Activated naive CD8-positive, alpha-beta T cell treated with anti-CD3 and anti-CD28 coated beads, Interleukin-2, amount 10 ng/mL, durations not matched to agents 7 days and 5 days (primary cell): Measurements from ENCODE around the gene ACAN. TPM values are rescaled to one million over a fixed set of nuclear protein-coding genes. Genes with fewer than 3 reads are reported as not detected.
A peak's percentile ranks its signal among the peaks of the same experiment; 100 is the strongest.

ENCODE experiments used
- ATAC-seq: fragments of 150-1000 bp; cut with Tn5 transposase; one replicate; pipeline ENCODE4 v1.10.0; 2021; ENCODE audit warnings: low read depth, moderate library complexity
- POLR2A ChIA-PET: fragments of 350-600 bp; sonication (Branson Sonifier 250); formaldehyde crosslinking; loops from one replicate; lab custom pipeline; 2021; ENCODE audit warnings: antibody characterized with exemption; lab: Charles Lee
- DNase-seq: peaks from one replicate; pipeline ENCODE4 v3.0.0; 2021
- H3K27ac Mint-ChIP-seq: one replicate; pipeline ENCODE4 v1.8.0; 2022; ENCODE audit warnings: mild to moderate bottlenecking, mixed read lengths
- H3K27me3 Mint-ChIP-seq: one replicate; pipeline ENCODE4 v1.8.0; 2022; ENCODE audit warnings: mild to moderate bottlenecking, moderate library complexity, mixed read lengths
- H3K36me3 Mint-ChIP-seq: one replicate; pipeline ENCODE4 v1.8.0; 2021; ENCODE audit warnings: mild to moderate bottlenecking, mixed read lengths
- H3K4me1 Mint-ChIP-seq: one replicate; pipeline ENCODE4 v1.8.0; 2021; ENCODE audit warnings: mixed read lengths
- H3K4me3 Mint-ChIP-seq: one replicate; pipeline ENCODE4 v1.8.0; 2022; ENCODE audit warnings: mild to moderate bottlenecking, moderate library complexity, mixed read lengths
- H3K9me3 Mint-ChIP-seq: one replicate; pipeline ENCODE4 v1.8.0; 2021; ENCODE audit warnings: mixed read lengths
- total RNA-seq, 2 experiments: library from RNA; stranded (reverse); gene quantifications; one replicate each; pipeline ENCODE4 v1.2.3, GENCODE V29; 2021

ACAN gene
- total RNA-seq, 2 experiments from 2014 or later: not detected

GRCh38 chr15:88880944-88881740 is 77.9 kb downstream of the ACAN start:
- no peaks in the 10 kb centered on the region for H3K27me3 Mint-ChIP-seq
- POLR2A ChIA-PET: no interaction called here
- H3K4me3 Mint-ChIP-seq: no peak overlapping the region
- ATAC-seq (no peak), DNase-seq (no peak)
- no peaks in the 10 kb centered on the region for H3K4me1 Mint-ChIP-seq
- no peaks in the 10 kb centered on the region for H3K9me3 Mint-ChIP-seq
- no peak overlapping the region for H3K27ac Mint-ChIP-seq
- peaks cover 18% of the 10 kb centered on the region for H3K36me3 Mint-ChIP-seq

DNA sequence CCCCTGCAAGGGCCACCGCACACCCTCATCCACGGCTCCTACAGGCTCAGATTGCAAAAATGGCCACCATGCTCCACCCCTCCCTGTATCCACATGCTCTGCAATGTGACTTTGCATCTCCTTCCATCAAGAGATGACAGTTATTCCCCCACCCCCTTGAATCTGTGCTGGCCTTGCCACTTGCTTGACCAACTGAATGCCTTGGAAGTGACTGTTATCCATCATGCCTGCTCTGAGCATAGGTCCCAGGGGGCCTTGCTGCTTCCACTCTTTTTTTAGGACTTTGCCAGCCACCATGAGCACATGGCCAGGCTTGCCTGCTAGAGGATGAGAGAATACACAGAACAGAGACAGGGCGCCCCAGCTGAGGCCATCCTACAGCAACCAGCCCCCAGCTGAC is 78.5 kb downstream of the ACAN start:
- Mint-ChIP-seq H3K4me1 (no peaks in the 10 kb centered on the region), H3K36me3 (peaks cover 18% of the 10 kb centered on the region), H3K4me3 (no peak overlapping the region), H3K27ac (no peak overlapping the region), H3K9me3 (no peaks in the 10 kb centered on the region), H3K27me3 (no peaks in the 10 kb centered on the region)
- POLR2A ChIA-PET: no interaction called here
- DNase-seq: no peak
- no peak for ATAC-seq

DNA sequence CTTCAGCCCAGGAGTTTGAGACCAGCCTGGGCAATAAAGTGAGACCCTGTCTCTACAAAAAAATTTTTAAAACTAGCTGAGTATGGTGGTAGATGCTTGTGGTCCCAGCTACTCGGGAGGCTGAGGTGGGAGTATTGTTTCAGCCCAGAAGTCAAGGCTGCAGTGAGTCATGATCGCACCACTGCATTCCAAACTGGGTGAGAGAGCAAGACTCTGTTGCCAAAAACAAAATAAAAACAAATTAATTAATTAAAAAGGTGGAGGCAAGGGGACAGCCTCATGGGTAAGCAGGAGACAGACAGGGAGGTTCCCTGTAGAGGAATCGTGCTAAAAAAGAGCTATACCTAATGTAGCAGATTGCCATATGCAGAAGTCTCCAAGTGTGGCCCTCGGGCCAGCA is 79.5 kb downstream of the ACAN start:
- H3K4me3 Mint-ChIP-seq: no peak overlapping the region
- H3K27ac Mint-ChIP-seq: no peak overlapping the region
- H3K9me3 Mint-ChIP-seq: no peaks in the 10 kb centered on the region
- DNase-seq: no peak
- H3K4me1 Mint-ChIP-seq: no peaks in the 10 kb centered on the region
- POLR2A ChIA-PET: interaction anchor here (1.0 to 1.2 kb wide), 2 partner anchors 10 to 259 kb away, joined by 3 read pairs; no protein-coding TSS in a partner anchor
- ATAC-seq: no peak
- H3K36me3 Mint-ChIP-seq: peaks cover 20% of the 10 kb centered on the region
- H3K27me3 Mint-ChIP-seq: no peaks in the 10 kb centered on the region

DNA sequence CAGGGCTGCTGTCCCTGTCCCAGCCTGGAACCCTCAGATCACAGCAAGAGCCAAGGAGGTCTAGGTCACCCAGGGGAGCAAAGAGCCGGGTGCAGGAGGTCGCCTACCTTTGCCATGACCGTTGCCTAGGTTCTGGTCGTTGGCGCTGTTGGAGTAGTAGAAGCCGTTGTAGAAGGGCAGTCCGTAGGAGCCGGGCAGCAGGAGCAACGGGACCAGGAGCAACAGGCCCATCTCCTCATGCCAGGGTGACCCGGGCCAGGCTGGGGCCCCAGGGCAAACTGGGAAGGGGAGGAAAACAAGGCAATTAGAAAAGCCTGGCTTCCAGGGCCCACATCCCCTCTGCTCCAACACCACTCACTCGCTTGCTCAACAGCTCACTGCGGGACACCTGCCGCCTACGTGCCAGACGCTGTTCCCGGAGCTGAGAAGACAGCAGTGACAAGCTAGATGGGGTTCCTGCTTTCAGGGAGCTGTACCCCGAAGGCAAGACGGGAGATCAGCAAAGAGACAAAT is 83.9 kb downstream of the ACAN start:
- POLR2A ChIA-PET: no interaction called here
- Mint-ChIP-seq H3K4me3 (no peak overlapping the region), H3K9me3 (no peaks in the 10 kb centered on the region), H3K4me1 (peaks cover 2% of the 10 kb centered on the region), H3K27me3 (no peaks in the 10 kb centered on the region), H3K27ac (peak overlapping the region; percentile 52), H3K36me3 (peaks cover 14% of the 10 kb centered on the region)
- DNase-seq (no peak), ATAC-seq (no peak)

GRCh38 chr15:88888719-88889118 is 85.5 kb downstream of the ACAN start:
- ATAC-seq (no peak), DNase-seq (no peak)
- Mint-ChIP-seq H3K36me3 (peaks cover 13% of the 10 kb centered on the region), H3K4me3 (no peak overlapping the region), H3K9me3 (no peaks in the 10 kb centered on the region), H3K4me1 (peaks cover 5% of the 10 kb centered on the region), H3K27me3 (no peaks in the 10 kb centered on the region), H3K27ac (no peak overlapping the region)
- POLR2A ChIA-PET: no interaction called here

GRCh38 chr15:88890495-88890894 is 87.3 kb downstream of the ACAN start:
- Mint-ChIP-seq H3K4me3 (no peak overlapping the region), H3K36me3 (peaks cover 4% of the 10 kb centered on the region), H3K27me3 (no peaks in the 10 kb centered on the region), H3K4me1 (peaks cover 15% of the 10 kb centered on the region), H3K9me3 (no peaks in the 10 kb centered on the region), H3K27ac (no peak overlapping the region)
- POLR2A ChIA-PET: no interaction called here
- ATAC-seq (no peak), DNase-seq (no peak)

- H3K4me3 Mint-ChIP-seq: no peak overlapping the region
These were observed 88.5 kb downstream of the ACAN start for GRCh38 chr15:88891540-88892254.

GRCh38 chr15:88894348-88894818 is 91.1 kb downstream of the ACAN start:
- peaks cover 1% of the 10 kb centered on the region for H3K36me3 Mint-ChIP-seq
- H3K4me3 Mint-ChIP-seq: peak overlapping the region; percentile 87
- peak; percentile 88 for DNase-seq
- no peaks in the 10 kb centered on the region for H3K9me3 Mint-ChIP-seq
- H3K4me1 Mint-ChIP-seq: peaks cover 32% of the 10 kb centered on the region
- POLR2A ChIA-PET: interaction anchor here (1.0 to 2.0 kb wide), 2 partner anchors 10 to 15 kb away, joined by 3 to 17 read pairs; no protein-coding TSS in a partner anchor
- peak; percentile 58 for ATAC-seq
- peak overlapping the region; percentile 78 for H3K27ac Mint-ChIP-seq
- no peaks in the 10 kb centered on the region for H3K27me3 Mint-ChIP-seq

More at GRCh38 chr15:88891540-88892254, 88.5 kb downstream of the ACAN start:
- H3K4me1 Mint-ChIP-seq: peaks cover 21% of the 10 kb centered on the region
- H3K27me3 Mint-ChIP-seq: no peaks in the 10 kb centered on the region
- H3K9me3 Mint-ChIP-seq: no peaks in the 10 kb centered on the region
- H3K27ac Mint-ChIP-seq: no peak overlapping the region
- POLR2A ChIA-PET: interaction anchor here (1.1 kb wide), 1 partner anchor 11 kb away, joined by 4 read pairs; no protein-coding TSS in a partner anchor
- DNase-seq: no peak
- ATAC-seq: no peak
- H3K36me3 Mint-ChIP-seq: peaks cover 4% of the 10 kb centered on the region

GRCh38 chr15:88894819-88895767 is 91.9 kb downstream of the ACAN start, which contains the start of gene HAPLN3:
Gene HAPLN3, minus strand, starts transcription at chr15:88895544. Its CDS starts 8,246 bp downstream, at chr15:88887298.
- Mint-ChIP-seq H3K4me1 (peaks cover 32% of the 10 kb centered on the region), H3K4me3 (peak within 1 kb of the TSS; percentile 87), H3K9me3 (no peaks in the 10 kb centered on the region), H3K27me3 (no peaks in the 10 kb centered on the region), H3K27ac (peak within 1 kb of the TSS; percentile 84), H3K36me3 (peaks cover 1% of the 10 kb centered on the region)
- peak; percentile 68 for DNase-seq
- peak; percentile 36 for ATAC-seq
- POLR2A ChIA-PET: interaction anchor here (0.7 to 2.0 kb wide), 4 partner anchors 10 to 428 kb away, joined by 3 to 17 read pairs (median 4); partner anchors contain the start of genes MRPL46 and MRPS11

GRCh38 chr15:88896333-88897033 is 93.2 kb downstream of the ACAN start:
- Mint-ChIP-seq H3K27ac (peak overlapping the region; percentile 76), H3K4me1 (peaks cover 34% of the 10 kb centered on the region), H3K9me3 (no peaks in the 10 kb centered on the region), H3K4me3 (peak overlapping the region; percentile 63), H3K27me3 (no peaks in the 10 kb centered on the region), H3K36me3 (peaks cover 4% of the 10 kb centered on the region)
- POLR2A ChIA-PET: interaction anchor here (1.4 kb wide), 1 partner anchor 429 kb away, joined by 4 read pairs; the partner anchor contains the start of genes MRPL46 and MRPS11
- ATAC-seq (no peak), DNase-seq (no peak)

DNA sequence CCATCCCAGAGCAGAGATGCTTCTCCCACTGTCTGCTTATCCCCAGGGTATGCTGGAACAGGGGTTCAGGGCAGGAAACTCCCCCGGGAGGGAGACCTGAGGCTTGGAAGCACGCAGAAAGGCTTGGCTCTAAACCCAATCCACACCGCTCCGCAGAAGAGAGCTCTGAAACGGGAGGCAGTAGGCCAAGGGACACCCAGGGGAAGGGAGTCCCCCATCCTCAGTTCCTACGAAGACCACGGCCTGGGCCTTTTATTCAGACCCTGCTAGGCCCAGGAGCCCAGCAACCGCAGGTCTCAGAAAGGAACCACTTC is 93.9 kb downstream of the ACAN start:
- no peak for ATAC-seq
- H3K4me3 Mint-ChIP-seq: peak overlapping the region; percentile 63
- no peaks in the 10 kb centered on the region for H3K9me3 Mint-ChIP-seq

More for the DNA sequence above, 93.9 kb downstream of the ACAN start:
- H3K4me1 Mint-ChIP-seq: peaks cover 33% of the 10 kb centered on the region
- DNase-seq: no peak
- peaks cover 4% of the 10 kb centered on the region for H3K36me3 Mint-ChIP-seq
- H3K27ac Mint-ChIP-seq: peak overlapping the region; percentile 76
- POLR2A ChIA-PET: no interaction called here
- H3K27me3 Mint-ChIP-seq: no peaks in the 10 kb centered on the region
